GM19324 (cell line): Measurements from ENCODE around the gene RIMBP3C.
"Not testable (repeated sequence)": the region's sequence is repeated elsewhere in the genome, so short reads cannot be mapped to it uniquely, and the experiment has no call there.

Source experiments
- ATAC-seq: cut with Tn5 transposase; IDR thresholded peaks from one replicate; pipeline ENCODE4 v1.9.1; 2021; ENCODE audit warnings: mild to moderate bottlenecking, moderate library complexity; ENCODE audit not compliant: unreplicated experiment, low FRiP score

RIMBP3C gene

DNA sequence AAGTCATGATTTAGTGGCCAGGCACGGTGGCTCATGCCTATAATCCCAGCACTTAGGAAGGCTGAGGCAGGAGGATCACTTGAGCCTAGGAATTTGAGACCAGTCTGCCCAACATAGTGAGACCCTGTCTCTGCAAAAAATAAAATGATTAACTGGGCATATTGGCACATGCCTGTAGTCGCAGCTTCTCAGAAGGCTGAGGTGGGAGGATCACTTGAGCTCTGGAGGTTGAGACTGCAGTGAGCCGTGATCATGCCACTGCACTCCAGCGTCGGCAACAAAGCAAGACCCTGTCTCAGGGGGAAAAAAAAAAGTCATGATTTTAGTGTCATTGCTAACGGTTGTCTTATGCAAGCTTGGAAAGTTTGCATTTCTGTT, 28.2 kb upstream of the RIMBP3C start:
- ATAC-seq = no peak

DNA sequence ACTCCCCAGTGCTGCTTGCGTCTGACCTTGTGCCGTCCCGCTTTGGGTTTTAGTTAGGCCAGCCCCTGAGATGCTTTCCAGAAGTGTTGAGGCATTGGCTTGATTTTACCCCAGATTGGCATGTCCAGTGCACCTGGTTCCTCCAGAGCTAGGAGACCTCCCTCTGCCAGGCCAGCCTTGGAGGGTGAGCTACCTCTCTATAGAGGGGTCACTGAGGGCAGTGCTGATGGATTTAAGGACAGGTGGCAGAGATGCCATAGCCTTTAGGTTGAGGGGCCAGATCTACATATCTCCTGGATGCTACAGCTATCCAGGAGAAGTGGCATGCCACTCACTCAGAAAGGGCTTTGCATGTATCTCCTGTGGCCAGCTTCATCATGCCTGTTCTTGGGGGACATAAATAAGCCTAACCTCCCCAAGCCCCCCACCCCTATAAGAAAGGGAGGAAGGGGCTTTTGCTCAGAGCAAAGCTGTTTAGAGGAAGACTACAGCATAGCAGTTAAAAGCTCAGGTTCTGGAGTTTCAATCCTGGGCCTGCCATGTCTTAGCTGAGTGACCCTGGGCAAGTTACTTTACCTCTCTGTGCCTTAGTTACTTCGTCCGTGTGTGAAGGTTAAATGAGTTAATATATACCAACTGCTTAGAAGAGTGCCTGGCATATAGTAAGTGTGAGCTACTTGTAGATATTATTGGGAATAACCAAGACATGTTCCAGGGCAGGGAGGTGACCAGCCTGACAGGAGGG, 22.7 kb upstream of the RIMBP3C start:
- ATAC-seq = no peak

DNA sequence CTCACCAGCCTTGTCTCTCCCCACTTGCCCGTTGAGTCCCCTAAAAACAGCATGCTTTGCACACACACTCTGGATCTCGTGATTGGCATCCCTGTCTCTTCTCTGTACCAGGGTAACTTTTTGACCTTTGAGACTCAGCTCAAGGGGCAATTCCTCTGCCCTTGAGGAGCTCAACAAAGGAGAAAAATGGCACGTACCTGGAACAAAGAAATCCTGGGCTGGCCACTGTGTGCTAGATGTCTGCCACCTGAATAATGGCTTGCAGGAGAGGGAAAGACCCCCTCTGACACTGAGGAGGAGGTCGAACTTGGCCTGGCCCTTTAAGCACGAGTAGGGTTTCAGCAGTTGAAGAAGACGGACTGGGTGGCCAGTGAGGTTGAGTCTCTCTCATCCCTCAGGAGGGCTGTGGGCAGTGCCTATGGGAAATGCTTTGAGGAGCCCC, 22.1 kb upstream of the RIMBP3C start:
- ATAC-seq = no peak

DNA sequence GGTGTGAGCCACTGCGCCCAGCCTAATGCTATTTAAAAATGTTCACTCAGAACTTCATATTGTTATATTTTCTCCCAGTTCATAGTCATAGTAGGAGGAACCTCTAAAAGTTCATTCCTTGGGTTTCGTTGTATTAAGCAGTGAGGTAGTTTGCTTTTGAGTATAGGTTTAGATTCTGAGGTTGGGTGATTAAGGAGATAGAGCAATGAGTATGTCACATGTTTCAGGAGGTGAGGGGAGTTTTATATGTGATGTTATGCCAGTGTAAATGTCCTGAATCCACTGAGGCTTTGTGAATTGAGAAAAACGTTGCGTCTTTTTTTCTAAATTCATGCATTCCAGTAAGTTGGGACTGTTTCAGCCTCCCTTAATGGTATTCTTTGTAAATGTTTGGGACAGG, 20.4 kb upstream of the RIMBP3C start:
- ATAC-seq = no peak

DNA sequence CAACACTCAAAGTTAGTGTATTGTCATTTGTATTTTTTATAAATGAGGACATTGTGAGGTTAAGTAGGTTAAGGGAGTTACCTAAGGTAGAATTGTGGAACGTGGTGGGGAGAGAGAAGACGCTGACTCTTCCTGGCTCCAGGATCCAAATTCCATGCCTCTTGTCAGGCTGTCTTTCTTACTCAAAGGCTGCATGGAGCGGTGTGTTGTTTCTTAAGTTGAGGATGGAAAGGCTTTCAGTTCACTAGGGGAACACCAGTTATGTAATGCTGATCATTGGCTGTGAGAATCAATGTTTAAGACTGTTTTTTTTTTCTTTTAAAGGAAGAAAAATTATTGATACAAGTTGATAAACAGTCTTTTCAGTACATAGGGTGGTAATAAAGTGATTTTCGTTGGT, 19.1 kb upstream of the RIMBP3C start:
- ATAC-seq = no peak

DNA sequence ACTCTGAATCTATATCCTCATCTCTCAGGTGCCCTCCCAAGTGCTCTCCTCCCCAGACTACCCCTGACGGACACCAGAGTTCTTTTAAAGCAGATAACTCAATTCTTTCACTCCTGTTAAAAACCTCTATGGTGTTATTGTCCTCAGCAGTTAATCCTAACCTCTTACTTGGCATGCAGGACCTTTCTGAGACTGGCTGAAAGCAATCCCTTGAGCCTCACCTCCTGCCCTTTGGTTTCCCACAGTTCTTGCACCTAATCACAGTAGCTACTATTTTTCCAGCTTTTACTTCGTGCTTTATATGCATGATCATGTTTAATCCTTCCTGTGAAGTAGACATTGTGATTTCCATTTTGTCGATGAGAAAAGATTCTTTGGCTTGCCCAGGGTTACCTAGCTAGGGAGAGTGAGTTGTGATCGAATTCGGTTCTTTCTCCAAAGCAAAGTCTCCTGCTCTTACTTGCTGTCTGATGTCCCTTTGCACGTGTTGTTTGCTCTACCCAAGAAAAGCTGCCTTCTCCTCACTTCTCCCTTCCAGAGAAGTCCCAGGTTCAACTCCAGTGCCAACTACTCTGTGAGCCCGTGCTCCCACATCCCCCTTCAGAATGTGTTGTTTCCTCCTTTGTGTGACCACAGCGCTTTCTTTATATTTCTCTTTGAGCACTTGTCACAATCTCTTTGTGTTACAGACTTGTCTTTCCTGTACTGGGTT, 18.4 kb upstream of the RIMBP3C start:
- ATAC-seq = no peak

DNA sequence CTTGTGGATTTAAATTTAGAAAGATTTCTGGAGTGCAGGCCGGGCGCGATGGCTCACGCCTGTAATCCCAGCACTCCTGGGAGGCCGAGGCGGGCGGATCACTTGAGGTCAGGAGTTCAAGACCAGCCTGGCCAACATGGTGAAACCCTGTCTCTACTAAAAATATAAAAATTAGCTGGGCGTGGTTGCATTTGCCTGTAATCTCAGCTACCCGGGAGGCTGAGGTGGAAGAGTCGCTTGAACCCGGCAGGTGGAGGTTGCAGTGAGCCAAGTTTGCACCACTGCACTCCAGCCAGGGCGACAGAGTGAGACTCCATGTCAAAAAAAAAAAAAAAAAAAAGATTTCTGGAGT, 17.8 kb upstream of the RIMBP3C start:
- ATAC-seq = not testable (repeated sequence)

DNA sequence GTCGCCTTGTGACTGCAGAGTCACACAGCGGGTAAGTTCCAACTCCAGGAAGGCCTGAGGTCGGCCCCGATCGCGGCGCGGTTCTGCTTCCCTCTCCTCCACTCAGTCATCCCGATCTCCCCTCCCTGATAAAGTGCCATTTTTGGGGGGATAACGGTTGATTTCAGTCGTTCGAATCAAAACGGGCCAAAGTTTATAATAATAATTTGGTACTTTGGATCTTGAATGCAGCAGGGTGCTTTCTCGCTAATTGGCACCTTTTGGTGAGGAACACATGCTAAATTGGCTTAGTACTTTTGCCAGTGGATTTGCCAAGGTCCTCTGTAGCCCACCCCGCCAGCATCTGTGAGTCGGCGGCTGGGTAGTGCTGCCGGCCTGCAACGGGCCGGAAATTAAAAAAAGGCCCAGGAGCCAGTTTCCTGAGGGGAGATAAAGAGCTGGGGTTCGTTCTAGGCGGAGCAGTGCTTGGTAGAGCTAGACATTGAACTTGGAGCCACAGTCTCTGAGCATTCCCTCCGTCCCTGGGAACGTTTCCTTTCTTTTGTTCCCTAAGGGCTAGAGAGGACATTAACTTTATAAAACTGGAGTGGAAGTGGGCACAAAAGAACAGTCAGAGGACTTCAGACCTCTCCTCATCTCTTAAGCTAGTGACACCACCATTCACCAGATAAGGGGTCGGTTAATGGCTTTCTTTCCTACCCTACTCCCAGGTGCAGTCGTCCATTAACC, 17.2 kb upstream of the RIMBP3C start:
- ATAC-seq = peak; percentile 27

DNA sequence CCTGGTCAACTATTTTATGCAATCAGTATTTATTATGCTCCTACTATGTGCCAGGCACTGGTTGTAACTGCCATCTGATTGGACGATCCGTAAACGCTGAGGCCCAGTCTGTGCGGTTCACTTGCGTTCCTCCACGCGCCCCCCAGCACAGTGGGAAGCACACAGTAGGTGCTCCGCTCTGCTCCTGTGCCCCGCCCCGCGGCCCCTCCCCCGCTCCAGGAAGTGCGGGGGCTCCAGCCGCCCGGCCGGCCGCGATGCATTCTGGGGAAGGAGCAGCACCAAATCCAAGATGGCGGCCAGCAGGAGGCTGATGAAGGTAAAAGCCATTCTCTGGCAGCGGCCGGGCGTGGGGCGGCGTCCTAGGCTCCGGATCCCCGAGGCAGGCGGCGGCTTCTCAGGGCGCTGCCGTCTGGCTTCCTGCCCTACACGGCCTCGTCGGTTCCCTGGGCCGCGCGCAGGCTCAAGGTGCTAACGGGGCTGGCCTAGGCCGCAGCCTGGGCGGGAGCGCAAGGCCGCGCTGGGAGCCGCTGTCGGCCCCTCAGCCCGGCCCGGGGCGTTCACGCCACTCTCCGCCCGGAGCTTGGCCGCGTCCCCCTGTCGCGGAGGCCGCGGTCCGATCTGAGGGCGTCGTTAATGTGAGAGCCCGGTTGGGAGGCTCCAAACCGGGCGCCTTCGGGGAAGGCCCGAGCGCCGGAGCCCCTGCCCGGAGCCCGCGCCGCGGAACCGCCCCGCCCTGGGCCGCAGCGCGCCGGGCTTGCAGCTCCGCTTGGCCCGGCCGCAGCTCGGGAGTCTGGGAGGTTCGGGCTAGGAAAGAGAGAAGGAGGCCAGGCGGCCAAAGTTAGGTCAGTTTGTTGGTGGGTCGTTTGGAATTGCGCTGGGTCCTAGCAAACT, 16.4 kb upstream of the RIMBP3C start, which contains the start of gene UBE2L3:
Gene UBE2L3 (plus strand): TSS at position 259 of the 891 bp plus-strand sequence. CDS start 31 bp downstream, at position 290.
- peak; percentile 67 for ATAC-seq

DNA sequence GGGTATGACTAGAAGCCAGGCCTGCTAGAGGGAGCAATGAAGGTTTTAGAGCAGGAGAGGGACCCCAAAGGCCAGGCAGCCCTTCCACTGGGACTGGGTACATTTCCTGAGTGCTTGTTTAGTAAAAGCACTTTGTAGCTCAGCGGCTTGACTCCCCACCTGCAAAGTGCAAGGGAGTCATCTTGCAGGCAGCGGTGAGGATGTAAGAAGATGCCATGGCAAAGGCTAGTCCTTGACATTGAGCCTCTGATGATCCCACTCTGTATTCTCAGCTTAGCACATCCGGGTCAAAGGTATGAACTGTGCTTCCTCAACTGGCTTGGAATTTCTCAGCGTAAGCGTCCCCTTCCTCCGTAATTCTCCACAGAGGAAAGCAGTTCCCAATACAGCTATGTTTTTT, 13.2 kb upstream of the RIMBP3C start:
- ATAC-seq = no peak

DNA sequence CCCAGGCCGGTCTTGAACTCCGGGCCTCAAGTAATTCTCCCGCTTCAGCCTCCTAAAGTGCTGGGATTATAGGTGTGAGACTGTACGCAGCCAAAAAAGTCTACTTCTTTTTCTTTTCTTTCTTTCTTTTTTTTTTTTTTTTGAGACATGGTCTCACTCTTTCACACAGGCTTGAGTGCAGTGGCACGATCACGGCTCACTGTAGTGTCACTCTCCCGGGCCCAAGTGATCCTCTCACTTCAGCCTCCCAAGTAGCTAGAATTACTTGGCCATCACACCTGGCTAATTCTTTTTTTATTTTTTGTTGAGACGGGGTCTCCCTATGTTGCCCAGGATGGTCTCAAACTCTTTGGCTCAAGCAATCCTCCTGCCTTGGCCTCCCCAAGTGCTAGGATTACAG, 12.7 kb upstream of the RIMBP3C start:
- ATAC-seq = no peak

DNA sequence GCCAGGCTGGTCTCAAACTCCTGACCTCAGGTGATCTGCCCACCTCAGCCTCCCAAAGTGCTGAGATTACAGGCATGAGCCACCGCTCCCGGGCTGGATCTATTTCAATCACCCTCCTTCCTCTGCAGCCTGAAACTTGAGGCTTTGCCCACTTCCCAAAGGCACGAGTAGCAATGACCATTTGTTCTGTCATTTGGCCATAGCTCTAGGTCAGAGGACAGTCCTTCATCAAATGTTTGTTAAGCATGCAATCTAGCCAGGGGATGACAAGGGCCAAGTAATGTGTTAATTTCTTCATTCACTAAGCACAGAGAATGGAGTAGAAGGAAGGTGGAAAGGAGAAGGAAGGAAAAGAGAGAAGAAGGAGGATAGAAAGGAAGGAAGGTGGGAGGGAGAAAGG, 9.4 kb upstream of the RIMBP3C start:
- not testable (repeated sequence) for ATAC-seq

DNA sequence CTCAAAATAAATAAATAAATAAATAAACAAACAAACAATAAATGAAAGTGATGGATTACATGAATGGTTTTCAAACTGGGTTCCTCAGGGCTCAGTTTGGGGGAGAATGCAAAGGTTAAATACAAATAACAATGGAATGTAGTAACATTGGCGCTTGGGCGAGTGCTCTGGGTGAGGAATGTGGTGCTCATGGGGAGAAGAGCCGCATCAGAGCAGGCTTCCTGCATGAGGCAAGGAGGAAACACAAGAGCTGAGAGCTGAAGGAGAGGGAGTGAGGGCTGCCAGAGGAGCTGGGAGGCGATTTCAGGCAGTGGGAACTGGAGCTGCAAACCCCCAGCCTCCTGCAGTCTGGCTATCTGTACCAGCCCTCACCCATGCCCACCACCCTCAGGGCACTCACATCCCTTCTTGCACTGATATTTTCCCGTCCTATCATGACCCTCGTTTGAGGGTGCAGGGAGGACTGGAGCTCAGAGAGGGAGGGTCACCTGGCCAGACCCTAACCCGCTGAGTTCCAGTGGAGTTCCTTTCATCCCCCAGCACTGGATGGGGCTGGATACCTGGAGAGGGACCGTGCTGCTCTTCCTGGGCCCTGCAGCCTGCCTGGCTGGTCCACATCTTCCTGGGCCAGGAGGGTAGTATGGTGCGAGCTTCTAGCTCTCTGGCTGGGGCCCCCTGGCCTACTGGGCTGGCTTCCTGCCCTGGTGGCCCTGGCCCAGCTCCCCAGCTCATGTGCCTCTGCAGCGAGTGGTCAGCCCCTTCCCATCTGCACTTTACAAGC, 8.3 kb upstream of the RIMBP3C start:
- not testable (repeated sequence) for ATAC-seq

DNA sequence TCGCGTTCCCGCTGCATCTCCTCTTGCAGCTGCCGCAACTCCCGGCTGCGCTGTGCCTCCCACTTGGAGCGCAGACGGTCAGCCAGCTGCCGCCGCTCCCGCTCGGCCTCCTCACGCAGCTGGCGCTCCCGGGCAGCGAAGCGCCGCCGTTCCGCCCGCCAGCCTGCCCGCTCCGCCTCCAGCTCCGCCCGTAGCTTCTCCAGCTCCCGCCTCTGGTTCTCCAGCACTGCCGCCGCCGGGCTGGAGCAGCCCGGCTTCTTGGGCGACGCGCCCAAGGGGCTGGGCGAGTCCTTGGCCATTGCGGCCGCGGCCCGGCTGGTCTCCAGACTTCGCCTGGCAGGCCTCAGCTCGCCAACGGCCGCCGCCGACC, 598 bp downstream of the RIMBP3C start:
- peak; percentile 31 for ATAC-seq

DNA sequence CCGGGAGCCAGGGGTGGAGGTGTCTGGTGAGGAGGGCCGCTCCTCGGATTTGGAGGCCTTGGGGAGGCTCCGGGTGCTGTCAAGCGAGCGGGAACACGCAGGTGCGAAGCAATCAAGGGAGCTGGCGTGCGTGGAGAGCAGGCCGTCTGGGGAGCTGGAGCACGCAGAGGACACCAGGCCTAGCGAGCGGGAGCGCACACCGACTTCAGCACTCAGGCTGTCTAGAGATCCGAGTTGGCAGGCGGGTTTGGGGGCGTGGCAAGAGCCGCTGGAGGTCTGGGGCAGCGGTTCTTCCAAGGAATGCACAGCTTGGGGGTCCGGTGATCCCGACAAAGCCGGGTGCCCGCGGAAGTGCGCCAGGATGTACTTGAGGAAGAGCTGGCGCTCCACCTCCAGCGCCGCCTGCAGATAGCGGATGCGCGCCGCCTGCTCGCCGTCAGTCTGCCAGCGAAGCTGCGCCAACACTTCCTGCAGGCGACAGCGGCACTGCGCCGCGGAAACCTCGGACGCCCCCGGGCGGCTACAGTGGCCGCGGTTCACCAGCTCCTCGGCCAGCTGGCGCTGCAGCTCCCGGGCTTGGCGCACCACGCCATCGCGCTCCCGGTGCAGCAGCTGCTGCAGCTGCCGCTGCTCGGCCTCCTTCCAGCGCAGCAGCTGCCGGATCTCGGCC, 1.1 kb downstream of the RIMBP3C start:
- ATAC-seq = peak; percentile 67

DNA sequence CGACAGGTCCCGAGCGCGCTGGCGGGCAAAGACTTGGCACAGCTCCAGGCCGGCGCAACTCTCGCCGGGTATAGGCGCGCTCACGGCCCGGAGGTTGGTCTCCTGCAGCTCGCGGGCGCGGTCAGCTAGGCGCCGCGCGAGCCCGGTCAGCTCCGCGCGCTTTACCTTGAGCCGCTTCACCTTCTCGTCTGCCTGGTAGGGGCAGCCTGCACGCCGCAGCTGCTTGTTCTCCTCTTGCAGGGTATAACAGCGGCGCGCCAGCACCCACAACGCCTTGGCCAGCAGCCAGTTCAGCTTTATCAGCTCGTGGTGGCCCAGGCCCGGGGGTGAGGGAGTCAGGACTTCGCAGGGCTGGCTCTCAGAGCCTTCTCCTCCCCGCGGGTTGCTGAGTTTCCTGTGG, 1.7 kb downstream of the RIMBP3C start:
- peak; percentile 5 for ATAC-seq

DNA sequence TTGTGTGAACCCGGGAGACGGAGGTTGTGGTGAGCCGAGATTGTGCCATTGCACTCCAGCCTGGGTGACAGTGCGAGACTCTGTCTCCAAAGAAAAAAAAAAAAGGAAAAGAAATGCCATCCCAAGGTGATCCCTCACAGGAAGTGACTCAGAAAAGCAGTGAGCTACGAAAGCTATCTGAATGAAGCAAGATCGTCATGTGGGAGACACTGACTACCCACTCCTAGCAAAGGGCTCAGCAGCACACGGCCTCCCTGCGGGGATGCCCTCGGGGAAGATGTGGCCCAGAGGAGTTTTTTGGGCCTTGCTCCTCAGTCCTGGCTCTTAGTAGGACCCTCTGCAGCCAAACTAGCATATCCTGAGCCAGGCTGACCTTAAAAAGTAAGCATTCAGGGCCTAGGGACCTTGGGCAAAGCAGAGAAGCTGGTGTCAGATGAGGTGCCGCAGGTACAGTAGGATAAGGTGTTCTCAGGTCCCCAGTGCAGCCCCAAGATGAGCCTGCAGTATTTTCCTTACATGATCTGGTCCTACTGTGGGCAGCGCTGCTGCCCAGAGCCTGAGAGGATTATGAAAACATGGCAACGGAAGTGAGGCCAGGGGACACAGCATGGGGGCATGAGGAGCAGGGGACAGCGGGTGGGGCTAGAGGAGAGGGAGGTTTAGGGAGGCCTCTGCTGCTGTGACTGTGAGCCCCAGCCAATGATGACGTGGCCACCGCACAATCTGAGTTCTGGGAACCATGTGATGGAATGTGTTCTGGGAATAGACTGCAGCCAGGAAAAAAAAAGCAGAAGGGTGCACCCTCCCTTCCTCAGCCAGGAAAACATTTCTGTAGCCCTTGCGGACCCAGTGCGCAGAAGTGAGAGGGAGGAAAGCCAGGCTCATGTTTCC, 6.6 kb downstream of the RIMBP3C start:
- ATAC-seq = not testable (repeated sequence)

DNA sequence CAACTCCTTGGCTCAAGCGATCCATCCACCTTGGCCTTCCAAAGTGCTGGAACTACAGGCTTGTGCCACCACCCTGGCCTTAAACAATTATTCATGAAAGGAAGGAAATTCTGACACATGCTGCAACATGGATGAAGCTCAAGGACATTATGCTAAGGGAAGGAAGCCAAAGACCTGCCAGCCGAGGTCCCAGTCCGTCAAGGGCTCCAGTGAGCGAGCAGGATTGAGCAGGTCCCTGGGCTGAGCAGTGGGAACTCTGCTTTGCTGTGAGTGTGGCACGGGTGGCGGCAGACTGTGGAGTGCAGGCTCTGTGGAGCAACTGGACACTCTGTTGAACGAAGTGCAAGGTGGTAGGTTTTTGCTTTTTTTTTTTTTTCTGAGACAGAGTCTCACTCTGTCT, 11.4 kb downstream of the RIMBP3C start:
- ATAC-seq = not testable (repeated sequence)
